ENCODE measurements around the gene ADCK2.

DNA sequence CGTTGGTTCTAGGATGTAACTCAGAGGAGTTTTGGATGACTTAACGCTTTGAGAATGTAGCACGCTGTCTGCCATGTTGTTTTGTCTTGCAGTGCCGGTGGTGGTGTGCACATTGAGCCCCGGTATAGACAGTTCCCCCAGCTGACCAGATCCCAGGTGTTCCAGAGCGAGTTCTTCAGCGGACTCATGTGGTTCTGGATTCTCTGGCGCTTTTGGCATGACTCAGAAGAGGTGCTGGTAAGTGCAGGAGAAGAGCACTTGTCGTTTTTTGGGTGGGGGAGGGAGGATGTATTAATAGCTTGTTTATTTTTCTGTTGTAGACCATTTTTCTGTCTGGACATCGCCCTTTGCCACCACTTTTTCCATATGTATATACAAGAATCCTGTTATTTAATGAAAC, 30.0 kb downstream of the ADCK2 start:
- TF ChIP-seq MYC (IDR thresholded peaks at IDR 0.05; ENCODE audit: low read depth, low read length) (no peak), POLR2A (IDR thresholded peaks at IDR 0.05; ENCODE audit: low read depth, low read length) (no peak), GATA2 (IDR thresholded peaks at IDR 0.05; ENCODE audit: insufficient read depth, insufficient read length, low read depth, low read length) (no peak)
